Measurements from ENCODE around the gene ORM2. TPM values are rescaled to one million over a fixed set of nuclear protein-coding genes. Genes with fewer than 3 reads are reported as not detected.

ORM2 gene
- total and polyA plus RNA-seq, 2 donors (not counting 1 experiment from before 2014, with no cell fraction given): not detected

DNA sequence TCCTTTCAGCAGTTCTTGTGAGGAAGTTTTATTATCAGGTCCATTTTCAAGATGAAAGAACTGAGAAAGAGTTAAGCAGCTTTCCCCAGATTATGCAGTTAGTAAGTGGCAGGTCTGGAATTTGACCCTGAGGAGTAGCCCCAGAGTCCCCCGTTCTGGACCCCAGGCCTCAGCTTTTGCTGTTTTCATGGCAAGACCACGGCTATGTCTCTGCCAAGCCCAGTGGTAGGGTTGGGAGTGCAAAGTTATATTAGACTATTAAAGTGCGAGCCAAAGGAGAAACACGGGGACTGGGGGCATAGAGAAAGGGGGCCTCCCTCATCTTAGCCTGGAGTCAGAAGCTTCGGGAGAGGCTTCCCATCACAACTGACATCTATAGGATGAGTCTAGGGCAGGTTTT is 26.1 kb upstream of the ORM2 start:
- H4K20me1 ChIP-seq (ENCODE audit: control insufficient read depth, insufficient read depth, low read length, poor library complexity, severe bottlenecking): no peaks in the 10 kb centered on the region

DNA sequence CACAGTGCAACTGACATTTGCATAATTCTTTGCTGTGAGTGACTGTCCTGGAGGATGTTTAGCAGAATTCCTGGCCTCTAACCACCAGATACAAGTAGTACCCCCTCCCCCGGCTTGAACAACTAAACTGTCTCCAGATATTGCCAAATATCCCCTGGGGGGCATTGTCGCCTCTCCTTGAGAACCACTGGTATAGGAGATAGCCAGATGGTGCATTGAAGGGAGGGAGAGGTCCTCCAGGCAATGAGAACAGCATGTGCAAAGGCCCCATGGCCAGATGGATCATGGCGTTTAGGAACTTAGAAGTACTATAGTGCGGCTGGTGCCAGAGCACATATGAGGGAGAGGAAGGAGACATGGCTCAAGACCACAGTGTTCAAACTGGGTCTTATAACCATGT is 25.7 kb upstream of the ORM2 start:
- H3K9me3 Mint-ChIP-seq (ENCODE audit: insufficient read depth): no peaks in the 10 kb centered on the region
- Histone ChIP-seq H3K9me3 (ENCODE audit: control extremely low read depth in 1 of 3, control insufficient read depth in 2 of 3, insufficient read depth in 1 of 3, low read length in 2 of 3) (no peaks in the 10 kb centered on the region), H3K4me1 (ENCODE audit: control insufficient read depth in 2 of 2, insufficient read depth in 2 of 2, low read length in 2 of 2) (peaks cover 0 to 6% of the 10 kb centered on the region in 2 donors), H3K4me3 (ENCODE audit: control extremely low read depth in 1 of 5, extremely low read depth in 1 of 5, insufficient read depth in 1 of 5, low read depth in 2 of 5, low read length in 4 of 5) (no peak overlapping the region), H3K9ac (ENCODE audit: low read length) (no peak overlapping the region), H4K20me1 (ENCODE audit: control insufficient read depth, insufficient read depth, low read length, poor library complexity, severe bottlenecking) (no peaks in the 10 kb centered on the region), H3K79me2 (ENCODE audit: control insufficient read depth, insufficient read depth, low read length) (no peaks in the 10 kb centered on the region), H3K27me3 (replicated peaks in 1 of 4; ENCODE audit: control extremely low read depth in 1 of 4, control insufficient read depth in 3 of 4, insufficient read depth in 4 of 4, low read length in 3 of 4) (peaks cover 0 to 8% (median 1%) of the 10 kb centered on the region in 4 experiments), H3K27ac (ENCODE audit: low read length in 2 of 2) (no peak overlapping the region), H3K36me3 (replicated peaks in 1 of 2; ENCODE audit: control extremely low read depth in 1 of 2, control insufficient read depth in 1 of 2, extremely low read depth in 1 of 2, insufficient read depth in 2 of 2, low read length in 1 of 2) (no peaks in the 10 kb centered on the region), H2AFZ (ENCODE audit: insufficient read depth, low read depth, low read length, poor library complexity, severe bottlenecking) (no peak overlapping the region), H3K4me2 (replicated peaks; ENCODE audit: low read depth, low read length, poor library complexity, severe bottlenecking) (no peak overlapping the region)
- DNase-seq (no peak), ATAC-seq (ENCODE audit: low read depth) (no peak)
- intact Hi-C loops (cut with micrococcal nuclease): no loop called here
- H3K4me1 Mint-ChIP-seq: peaks cover 3% of the 10 kb centered on the region
- ChIA-PET CTCF (interaction anchor here (1.1 to 1.2 kb wide), 2 partner anchors 16 to 17 kb away, joined by 3 read pairs; no protein-coding TSS in a partner anchor), POLR2A (no interaction called here)
- TF ChIP-seq EZH2 (IDR thresholded peaks at IDR 0.05; ENCODE audit: borderline replicate concordance, insufficient read depth, low read depth, low read length, poor library complexity, severe bottlenecking): no peak
- TF ChIP-seq, protein P1, sequence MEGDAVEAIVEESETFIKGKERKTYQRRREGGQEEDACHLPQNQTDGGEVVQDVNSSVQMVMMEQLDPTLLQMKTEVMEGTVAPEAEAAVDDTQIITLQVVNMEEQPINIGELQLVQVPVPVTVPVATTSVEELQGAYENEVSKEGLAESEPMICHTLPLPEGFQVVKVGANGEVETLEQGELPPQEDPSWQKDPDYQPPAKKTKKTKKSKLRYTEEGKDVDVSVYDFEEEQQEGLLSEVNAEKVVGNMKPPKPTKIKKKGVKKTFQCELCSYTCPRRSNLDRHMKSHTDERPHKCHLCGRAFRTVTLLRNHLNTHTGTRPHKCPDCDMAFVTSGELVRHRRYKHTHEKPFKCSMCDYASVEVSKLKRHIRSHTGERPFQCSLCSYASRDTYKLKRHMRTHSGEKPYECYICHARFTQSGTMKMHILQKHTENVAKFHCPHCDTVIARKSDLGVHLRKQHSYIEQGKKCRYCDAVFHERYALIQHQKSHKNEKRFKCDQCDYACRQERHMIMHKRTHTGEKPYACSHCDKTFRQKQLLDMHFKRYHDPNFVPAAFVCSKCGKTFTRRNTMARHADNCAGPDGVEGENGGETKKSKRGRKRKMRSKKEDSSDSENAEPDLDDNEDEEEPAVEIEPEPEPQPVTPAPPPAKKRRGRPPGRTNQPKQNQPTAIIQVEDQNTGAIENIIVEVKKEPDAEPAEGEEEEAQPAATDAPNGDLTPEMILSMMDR (IDR thresholded peaks at IDR 0.05): no peak
- H3K27ac Mint-ChIP-seq: no peak overlapping the region
- H3K27me3 Mint-ChIP-seq: peaks cover 4% of the 10 kb centered on the region
- H3K4me3 Mint-ChIP-seq: no peak overlapping the region
- WGBS (ENCODE audit: insufficient coverage): 100% methylated on average over 3 of the region's 4 CpGs

More for the DNA sequence above, 26.1 kb upstream of the ORM2 start:
- POLR2A ChIA-PET: no interaction called here
- Mint-ChIP-seq H3K27me3 (peaks cover 4% of the 10 kb centered on the region), H3K27ac (no peak overlapping the region), H3K9me3 (ENCODE audit: insufficient read depth) (no peaks in the 10 kb centered on the region), H3K4me1 (peaks cover 3% of the 10 kb centered on the region), H3K4me3 (no peak overlapping the region)
- no peak overlapping the region for H3K27ac ChIP-seq (ENCODE audit: low read length in 2 of 2)
- TF ChIP-seq, protein P1 (IDR thresholded peaks at IDR 0.05): no peak
- no peak for TF ChIP-seq EZH2 (IDR thresholded peaks at IDR 0.05; ENCODE audit: borderline replicate concordance, insufficient read depth, low read depth, low read length, poor library complexity, severe bottlenecking)
- ATAC-seq (ENCODE audit: low read depth) (no peak), DNase-seq (no peak)
- H3K79me2 ChIP-seq (ENCODE audit: control insufficient read depth, insufficient read depth, low read length): no peaks in the 10 kb centered on the region
- no peak overlapping the region for H3K4me3 ChIP-seq (ENCODE audit: control extremely low read depth in 1 of 5, extremely low read depth in 1 of 5, insufficient read depth in 1 of 5, low read depth in 2 of 5, low read length in 4 of 5)
- WGBS (ENCODE audit: insufficient coverage): 100% methylated on average over 1 of the region's 5 CpGs
- CTCF ChIA-PET: interaction anchor here (0.7 to 1.1 kb wide), 2 partner anchors 18 to 220 kb away, joined by 3 to 4 read pairs; no protein-coding TSS in a partner anchor
- no peak overlapping the region for H3K9ac ChIP-seq (ENCODE audit: low read length)
- no peaks in the 10 kb centered on the region for H3K9me3 ChIP-seq (ENCODE audit: control extremely low read depth in 1 of 3, control insufficient read depth in 2 of 3, insufficient read depth in 1 of 3, low read length in 2 of 3)
- peaks cover 0 to 6% of the 10 kb centered on the region in 2 donors for H3K4me1 ChIP-seq (ENCODE audit: control insufficient read depth in 2 of 2, insufficient read depth in 2 of 2, low read length in 2 of 2)
- no peaks in the 10 kb centered on the region for H3K36me3 ChIP-seq (replicated peaks in 1 of 2; ENCODE audit: control extremely low read depth in 1 of 2, control insufficient read depth in 1 of 2, extremely low read depth in 1 of 2, insufficient read depth in 2 of 2, low read length in 1 of 2)
- intact Hi-C loops (cut with micrococcal nuclease): no loop called here
- peaks cover 0 to 8% (median 1%) of the 10 kb centered on the region in 4 experiments for H3K27me3 ChIP-seq (replicated peaks in 1 of 4; ENCODE audit: control extremely low read depth in 1 of 4, control insufficient read depth in 3 of 4, insufficient read depth in 4 of 4, low read length in 3 of 4)
- no peak overlapping the region for H2AFZ ChIP-seq (ENCODE audit: insufficient read depth, low read depth, low read length, poor library complexity, severe bottlenecking)
- no peak overlapping the region for H3K4me2 ChIP-seq (replicated peaks; ENCODE audit: low read depth, low read length, poor library complexity, severe bottlenecking)
